Measurements from ENCODE around the gene RABGAP1L.

- no peak for TF ChIP-seq POLR2A (IDR thresholded peaks at IDR 0.05; ENCODE audit: low read depth, low read length)
- no peak for TF ChIP-seq POLR2AphosphoS5 (IDR thresholded peaks at IDR 0.05; ENCODE audit: insufficient read depth, low read depth, low read length)
- TF ChIP-seq MAX (IDR thresholded peaks at IDR 0.05; ENCODE audit: insufficient read depth, insufficient read length) = no peak
- TF ChIP-seq CTCF (IDR thresholded peaks at IDR 0.05; ENCODE audit: extremely low read depth in 1 of 2, insufficient read depth in 1 of 2, low read depth in 1 of 2, low read length in 2 of 2) = no peak
- no peak for TF ChIP-seq EZH2 (IDR thresholded peaks at IDR 0.05; ENCODE audit: borderline replicate concordance, low read depth, low read length, severe bottlenecking)
- TF ChIP-seq JUN (IDR thresholded peaks at IDR 0.05; ENCODE audit: borderline replicate concordance, insufficient read depth, insufficient read length, low read depth) = no peak
Observed at GRCh38 chr1:174967845-174968705, 808.8 kb downstream of the RABGAP1L start.

Measured in endothelial cell of umbilical vein (primary cell).